Astrocyte (in vitro differentiated cells and primary cell): ENCODE measurements around the gene BTBD3. TPM values are rescaled to one million over a fixed set of nuclear protein-coding genes. Genes with fewer than 3 reads are reported as not detected.

Source experiments
- DNase-seq: peaks from one replicate; pipeline ENCODE4 v3.0.0-alpha.2; 2010; ENCODE audit warnings: low read depth
- FAIRE-seq: peaks from 2 replicates; lab custom pipeline; 2011; peaks lifted over from hg19 to GRCh38; lab: Jason Lieb, UNC
- H2AFZ ChIP-seq: 2 replicates; pipeline ENCODE4 v1.6.0; 2012; ENCODE audit warnings: low read depth, low read length, inconsistent platforms
- H3K27ac ChIP-seq: 2 replicates; pipeline ENCODE4 v1.5.1; 2011; ENCODE audit warnings: low read depth, low read length, inconsistent platforms
- H3K27me3 ChIP-seq: 2 replicates; pipeline ENCODE4 v1.6.0; 2011; ENCODE audit warnings: low read length, inconsistent platforms; ENCODE audit not compliant: insufficient read depth
- H3K36me3 ChIP-seq: 2 replicates; pipeline ENCODE4 v1.5.1; 2011; ENCODE audit warnings: low read length, inconsistent platforms; ENCODE audit not compliant: insufficient read depth
- H3K4me1 ChIP-seq: 2 replicates; pipeline ENCODE4 v1.5.1; 2011; ENCODE audit warnings: low read length, inconsistent platforms; ENCODE audit not compliant: insufficient read depth
- H3K4me2 ChIP-seq: 2 replicates; pipeline ENCODE4 v1.6.0; 2012; ENCODE audit warnings: low read length, inconsistent platforms
- H3K4me3 ChIP-seq: 2 replicates; pipeline ENCODE4 v1.5.1; 2011; ENCODE audit warnings: low read depth, mild to moderate bottlenecking, low read length, inconsistent platforms; ENCODE audit not compliant: insufficient read depth
- H3K79me2 ChIP-seq: 2 replicates; pipeline ENCODE4 v1.6.0; 2012; ENCODE audit warnings: mild to moderate bottlenecking, low read length, inconsistent platforms; ENCODE audit not compliant: insufficient read depth
- H3K9ac ChIP-seq: 2 replicates; pipeline ENCODE4 v1.6.0; 2012; ENCODE audit warnings: mild to moderate bottlenecking, low read length, inconsistent platforms
- H3K9me3 ChIP-seq: 2 replicates; pipeline ENCODE4 v1.5.1; 2012; ENCODE audit warnings: low read depth, mild to moderate bottlenecking, low read length, inconsistent platforms; ENCODE audit not compliant: insufficient read depth
- H4K20me1 ChIP-seq: 2 replicates; pipeline ENCODE4 v1.6.0; 2012; ENCODE audit warnings: low read length, inconsistent platforms; ENCODE audit not compliant: insufficient read depth
- H3K27ac Mint-ChIP-seq: one replicate; pipeline ENCODE4 v1.8.0; 2021; ENCODE audit warnings: mild to moderate bottlenecking, mixed read lengths; ENCODE audit not compliant: unreplicated experiment
- H3K27me3 Mint-ChIP-seq: one replicate; pipeline ENCODE4 v1.8.0; 2021; ENCODE audit warnings: low read depth, mixed read lengths; ENCODE audit not compliant: unreplicated experiment
- H3K36me3 Mint-ChIP-seq: one replicate; pipeline ENCODE4 v1.8.0; 2021; ENCODE audit warnings: low read depth, mixed read lengths; ENCODE audit not compliant: unreplicated experiment
- H3K4me1 Mint-ChIP-seq: one replicate; pipeline ENCODE4 v1.8.0; 2021; ENCODE audit warnings: low read depth, mixed read lengths; ENCODE audit not compliant: unreplicated experiment
- H3K4me3 Mint-ChIP-seq: one replicate; pipeline ENCODE4 v1.8.0; 2021; ENCODE audit warnings: mild to moderate bottlenecking, moderate library complexity, mixed read lengths; ENCODE audit not compliant: unreplicated experiment
- H3K9me3 Mint-ChIP-seq: one replicate; pipeline ENCODE4 v1.8.0; 2021; ENCODE audit warnings: mild to moderate bottlenecking, mixed read lengths; ENCODE audit not compliant: unreplicated experiment
- CTCF ChIP-seq: IDR thresholded peaks from 2 replicates; pipeline ENCODE4 v1.5.1; 2011; ENCODE audit warnings: low read depth, mild to moderate bottlenecking, inconsistent platforms, low read length, moderate library complexity; ENCODE audit not compliant: insufficient read depth
- EZH2 ChIP-seq: IDR thresholded peaks from 2 replicates; pipeline ENCODE4 v1.6.1; 2012; ENCODE audit warnings: mild to moderate bottlenecking, low read length, inconsistent platforms; ENCODE audit not compliant: insufficient read depth
- total RNA-seq: library from RNA; stranded (reverse); gene quantifications from 2 replicates; pipeline ENCODE4 v1.2.1, GENCODE V29; 2021

Gene BTBD3
- total RNA-seq, 1 donor from 2014 or later: 35.9 TPM

GRCh38 chr20:11966186-11966585 is 48.5 kb downstream of the BTBD3 start:
- no peak overlapping the region for H3K27ac Mint-ChIP-seq
- no peak overlapping the region for H3K4me3 Mint-ChIP-seq
- no peak overlapping the region for H3K9ac ChIP-seq
- no peaks in the 10 kb centered on the region for H3K79me2 ChIP-seq
- H3K9me3 Mint-ChIP-seq: no peaks in the 10 kb centered on the region
- H3K4me1 Mint-ChIP-seq: no peaks in the 10 kb centered on the region
- no peak overlapping the region for H2AFZ ChIP-seq
- no peaks in the 10 kb centered on the region for H3K36me3 ChIP-seq
- H3K36me3 Mint-ChIP-seq: no peaks in the 10 kb centered on the region
- no peaks in the 10 kb centered on the region for H4K20me1 ChIP-seq
- no peaks in the 10 kb centered on the region for H3K4me1 ChIP-seq
- H3K27me3 Mint-ChIP-seq: no peaks in the 10 kb centered on the region
- no peak for TF ChIP-seq EZH2
- no peak for TF ChIP-seq CTCF
- DNase-seq (no peak), FAIRE-seq (no peak)
- H3K27ac ChIP-seq: no peak overlapping the region
- no peak overlapping the region for H3K4me2 ChIP-seq
- H3K4me3 ChIP-seq: no peak overlapping the region
- H3K27me3 ChIP-seq: no peaks in the 10 kb centered on the region
- H3K9me3 ChIP-seq: no peaks in the 10 kb centered on the region

GRCh38 chr20:11970243-11970836 is 52.6 kb downstream of the BTBD3 start:
- H3K36me3 ChIP-seq: no peaks in the 10 kb centered on the region
- TF ChIP-seq EZH2: no peak
- no peak for TF ChIP-seq CTCF
- no peak overlapping the region for H2AFZ ChIP-seq

GRCh38 chr20:11972478-11972877 is 54.8 kb downstream of the BTBD3 start:
- Histone ChIP-seq H3K79me2 (no peaks in the 10 kb centered on the region), H3K9ac (no peak overlapping the region), H3K4me1 (no peaks in the 10 kb centered on the region), H3K27me3 (no peaks in the 10 kb centered on the region), H3K9me3 (no peaks in the 10 kb centered on the region), H3K36me3 (no peaks in the 10 kb centered on the region), H3K4me3 (no peak overlapping the region), H3K4me2 (no peak overlapping the region), H4K20me1 (no peaks in the 10 kb centered on the region), H3K27ac (no peak overlapping the region), H2AFZ (no peak overlapping the region)
- Mint-ChIP-seq H3K27me3 (peaks cover 5% of the 10 kb centered on the region), H3K9me3 (peaks cover 6% of the 10 kb centered on the region), H3K4me1 (no peaks in the 10 kb centered on the region), H3K4me3 (no peak overlapping the region), H3K27ac (no peak overlapping the region), H3K36me3 (no peaks in the 10 kb centered on the region)
- FAIRE-seq (no peak), DNase-seq (no peak)
- TF ChIP-seq CTCF: no peak
- no peak for TF ChIP-seq EZH2

More at GRCh38 chr20:11970243-11970836, 52.6 kb downstream of the BTBD3 start:
- Histone ChIP-seq H3K9ac (no peak overlapping the region), H3K27me3 (no peaks in the 10 kb centered on the region), H3K4me2 (no peak overlapping the region), H3K27ac (no peak overlapping the region), H3K4me1 (no peaks in the 10 kb centered on the region), H3K9me3 (no peaks in the 10 kb centered on the region), H3K79me2 (no peaks in the 10 kb centered on the region), H4K20me1 (no peaks in the 10 kb centered on the region), H3K4me3 (no peak overlapping the region)
- Mint-ChIP-seq H3K4me3 (no peak overlapping the region), H3K4me1 (no peaks in the 10 kb centered on the region), H3K36me3 (no peaks in the 10 kb centered on the region), H3K27ac (no peak overlapping the region), H3K9me3 (peaks cover 2% of the 10 kb centered on the region), H3K27me3 (peaks cover 5% of the 10 kb centered on the region)
- no peak for DNase-seq
- FAIRE-seq: no peak
